SK-N-SH (cell line): ENCODE data around the gene ATP4A. TPM values are rescaled to one million over a fixed set of nuclear protein-coding genes. Genes with fewer than 3 reads are reported as not detected.

Experiments
- CTCF ChIA-PET: fragments of 300-600, 350-600 bp; formaldehyde crosslinking; extraction: SDS; loops from one replicate; lab custom pipeline; 2021; lab: Yijun Ruan, JAX
- POLR2A ChIA-PET: fragments of 350-600 bp; sonication (Branson Sonifier 250); formaldehyde crosslinking; extraction: SDS; loops from one replicate; lab custom pipeline; 2020; ENCODE audit warnings: antibody characterized with exemption, inconsistent platforms; lab: Yijun Ruan, JAX
- DNase-seq: peaks from one replicate; pipeline ENCODE4 v3.0.0; 2012
- H2AFZ ChIP-seq: fragments of 200-600 bp; sonication (generic); 2 replicates; pipeline ENCODE4 v1.8.1; 2016; ENCODE audit warnings: antibody characterized with exemption, mild to moderate bottlenecking, low read depth
- H3F3A ChIP-seq: fragments of 200-600 bp; sonication (generic); replicated peaks from 2 replicates; pipeline ENCODE3; 2016; ENCODE audit warnings: antibody characterized with exemption, mild to moderate bottlenecking; ENCODE audit not compliant: insufficient read depth
- H3K27ac ChIP-seq, 2 experiments: fragments of 200-500 bp in 1 of 2; fragments of 200-600 bp in 1 of 2; sonication (Bioruptor generic) in 1 of 2; sonication (generic), shearing (Covaris generic) in 1 of 2; 2 replicates each; pipeline versions ENCODE4 v1.5.1 to v1.6.1; 2014 to 2016; ENCODE audit warnings: low read depth in 2 of 2, inconsistent platforms in 1 of 2, low read length in 1 of 2, mild to moderate bottlenecking in 1 of 2, mixed read lengths in 1 of 2
- H3K27me3 ChIP-seq: fragments of 200-600 bp; sonication (generic), shearing (Covaris generic); 2 replicates; pipeline ENCODE4 v1.6.1; 2016; ENCODE audit warnings: mixed run types; ENCODE audit not compliant: insufficient read depth
- H3K36me3 ChIP-seq, 2 experiments: fragments of 200-500 bp in 1 of 2; fragments of 200-600 bp in 1 of 2; sonication (Bioruptor generic) in 1 of 2; sonication (generic) in 1 of 2; replicated peaks in 1 of 2; 2 replicates each; pipeline versions ENCODE3 to v1.5.1; 2014 to 2016; ENCODE audit warnings: low read length in 1 of 2, mild to moderate bottlenecking in 1 of 2; ENCODE audit not compliant: insufficient read depth in 2 of 2, control insufficient read depth in 1 of 2
- H3K4me1 ChIP-seq, 2 experiments: fragments of 200-500 bp in 1 of 2; fragments of 200-600 bp in 1 of 2; sonication (Bioruptor generic) in 1 of 2; sonication (generic), shearing (Covaris generic) in 1 of 2; 2 replicates each; pipeline versions ENCODE4 v1.5.1 to v1.6.1; 2014 to 2016; ENCODE audit warnings: low read depth in 1 of 2, low read length in 1 of 2, mixed run types in 1 of 2; ENCODE audit not compliant: insufficient read depth in 2 of 2, control insufficient read depth in 1 of 2
- H3K4me2 ChIP-seq: fragments of 200-600 bp; sonication (generic), shearing (Covaris generic); 2 replicates; pipeline ENCODE4 v1.6.1; 2017; ENCODE audit warnings: mixed run types
- H3K4me3 ChIP-seq, 2 experiments: fragments of 200-500 bp in 1 of 2; fragments of 200-600 bp in 1 of 2; sonication (Bioruptor generic) in 1 of 2; sonication (generic), shearing (Covaris generic) in 1 of 2; 2 replicates each; pipeline versions ENCODE4 v1.5.1 to v1.8.1; 2014 to 2016; ENCODE audit warnings: low read depth in 2 of 2, inconsistent platforms in 1 of 2, low read length in 1 of 2, mild to moderate bottlenecking in 1 of 2, mixed read lengths in 1 of 2, moderate library complexity in 1 of 2
- H3K79me2 ChIP-seq: fragments of 200-600 bp; sonication (generic); 2 replicates; pipeline ENCODE4 v1.8.1; 2017; ENCODE audit warnings: mild to moderate bottlenecking; ENCODE audit not compliant: insufficient read depth
- H3K9ac ChIP-seq: fragments of 200-600 bp; sonication (generic); 2 replicates; pipeline ENCODE4 v1.6.1; 2017; ENCODE audit warnings: mixed run types
- H3K9me2 ChIP-seq: fragments of 200-600 bp; sonication (generic); 2 replicates; pipeline ENCODE4 v1.6.1; 2017; ENCODE audit warnings: mixed run types
- H3K9me3 ChIP-seq: fragments of 200-600 bp; sonication (generic); 2 replicates; pipeline ENCODE4 v1.6.1; 2017; ENCODE audit warnings: mixed run types, mild to moderate bottlenecking, moderate library complexity
- H4K20me1 ChIP-seq: fragments of 200-600 bp; sonication (generic); 2 replicates; pipeline ENCODE4 v1.6.1; 2017; ENCODE audit warnings: mild to moderate bottlenecking, mixed run types; ENCODE audit not compliant: insufficient read depth
- ELF1 ChIP-seq: IDR thresholded peaks from 2 replicates; pipeline ENCODE4 v1.4.0; 2012
- EP300 ChIP-seq, 2 experiments: IDR thresholded peaks; 2 replicates each; pipeline versions ENCODE4 v1.4.0 to v1.6.1; 2012; ENCODE audit warnings: borderline replicate concordance in 1 of 2, low read depth in 1 of 2, low read length in 1 of 2
- EZH2phosphoT487 ChIP-seq: fragments of 200-600 bp; sonication (generic); IDR thresholded peaks from 2 replicates; pipeline ENCODE4 v1.6.1; 2017; ENCODE audit warnings: low read depth, mixed run types, mild to moderate bottlenecking, antibody characterized with exemption, moderate library complexity, borderline replicate concordance
- FOXJ3 ChIP-seq: sonication (generic); formaldehyde crosslinking; IDR thresholded peaks from 2 replicates; pipeline ENCODE4 v1.5.1; 2020; ENCODE audit warnings: mild to moderate bottlenecking, missing genetic modification reagents
- FOXM1 ChIP-seq: IDR thresholded peaks from 2 replicates; pipeline ENCODE4 v1.4.0; 2012; ENCODE audit warnings: low read depth, mild to moderate bottlenecking
- GATA2 ChIP-seq: sonication (generic); formaldehyde crosslinking; IDR thresholded peaks from 2 replicates; pipeline ENCODE4 v1.5.0; 2020; ENCODE audit warnings: mild to moderate bottlenecking, missing genetic modification reagents
- RXRA ChIP-seq: IDR thresholded peaks from 2 replicates; pipeline ENCODE4 v1.4.0; 2012; ENCODE audit warnings: low read depth, mild to moderate bottlenecking, borderline replicate concordance
- YY1 ChIP-seq: IDR thresholded peaks from 2 replicates; pipeline ENCODE4 v1.4.0; 2012; ENCODE audit warnings: low read depth, mild to moderate bottlenecking
- WGBS: methylation state at CpG from one replicate; pipeline ENCODE4 v1.1.6; 2017; ENCODE audit warnings: low lambda C conversion rate; 5-methylcytosine and 5-hydroxymethylcytosine counted together
- polyA plus RNA-seq, 3 experiments: library from polyadenylated mRNA; depleted of rRNA; stranded (reverse); fragments of >200 nt; gene quantifications; 2 replicates each; pipeline ENCODE4 v1.2.3, GENCODE V29; 2012
- TF ChIP-seq, protein P1 (sequence below): IDR thresholded peaks from 2 replicates; pipeline ENCODE4; 2012
- TF ChIP-seq, protein P2 (sequence below): fragments of 200-600 bp; sonication (generic); IDR thresholded peaks from 2 replicates; pipeline ENCODE4 v1.6.1; 2017; ENCODE audit warnings: antibody characterized with exemption, mild to moderate bottlenecking, moderate library complexity
- TF ChIP-seq, protein P3 (sequence below): IDR thresholded peaks from 2 replicates; pipeline ENCODE4 v1.4.0; 2012; ENCODE audit warnings: low read depth

The ATP4A gene
- polyA plus RNA-seq, 1 of the 3 experiments (the other 2 are of a cell fraction), result not detected

DNA sequence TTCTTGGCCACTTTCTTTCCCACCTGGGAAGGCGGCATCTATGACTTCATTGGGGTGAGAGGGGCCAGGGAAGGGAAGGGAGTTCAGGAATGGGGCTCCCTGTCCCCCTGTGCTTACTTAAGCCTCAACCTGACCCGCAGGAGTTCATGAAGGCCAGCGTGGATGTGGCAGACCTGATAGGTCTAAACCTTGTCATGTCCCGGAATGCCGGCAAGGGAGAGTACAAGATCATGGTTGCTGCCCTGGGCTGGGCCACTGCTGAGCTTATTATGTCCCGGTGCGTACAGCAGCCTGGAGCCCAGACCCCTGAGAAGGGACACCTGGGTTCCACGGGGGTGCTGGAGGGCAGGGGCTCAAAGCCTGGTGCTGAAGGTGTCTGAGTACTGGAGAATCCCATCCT lies 16.9 kb downstream of the ATP4A start (continued):
- TF ChIP-seq, protein P1, sequence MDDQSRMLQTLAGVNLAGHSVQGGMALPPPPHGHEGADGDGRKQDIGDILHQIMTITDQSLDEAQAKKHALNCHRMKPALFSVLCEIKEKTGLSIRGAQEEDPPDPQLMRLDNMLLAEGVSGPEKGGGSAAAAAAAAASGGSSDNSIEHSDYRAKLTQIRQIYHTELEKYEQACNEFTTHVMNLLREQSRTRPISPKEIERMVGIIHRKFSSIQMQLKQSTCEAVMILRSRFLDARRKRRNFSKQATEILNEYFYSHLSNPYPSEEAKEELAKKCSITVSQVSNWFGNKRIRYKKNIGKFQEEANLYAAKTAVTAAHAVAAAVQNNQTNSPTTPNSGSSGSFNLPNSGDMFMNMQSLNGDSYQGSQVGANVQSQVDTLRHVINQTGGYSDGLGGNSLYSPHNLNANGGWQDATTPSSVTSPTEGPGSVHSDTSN, result no peak
- TF ChIP-seq GATA2 (no peak), YY1 (no peak), RXRA (no peak)

DNA sequence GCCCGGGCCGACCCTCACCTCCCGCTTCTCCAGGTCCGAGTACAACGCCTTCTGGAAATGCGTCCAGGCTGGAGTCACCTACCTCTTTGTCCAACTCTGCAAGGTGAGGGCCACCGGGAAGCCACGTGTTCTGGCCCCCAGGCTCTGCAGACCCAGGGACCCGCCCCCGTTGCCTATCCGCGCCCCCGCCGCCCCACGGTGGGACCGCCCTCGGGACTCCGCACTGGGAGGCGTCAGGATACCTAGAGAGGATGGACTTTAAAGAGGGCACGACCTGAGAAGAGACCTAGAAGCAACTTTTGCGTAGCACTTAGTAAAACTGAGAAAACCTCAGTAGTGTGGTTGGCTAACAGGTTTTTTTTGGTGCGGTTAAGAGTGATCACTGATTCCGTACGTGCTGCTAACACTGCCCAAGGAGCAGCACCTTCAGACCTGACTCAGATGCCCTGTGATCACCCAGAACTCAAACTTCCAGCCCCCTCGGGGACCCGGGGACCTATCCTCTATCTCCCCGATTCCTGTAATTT lies 17.5 kb downstream of the ATP4A start:
- Histone ChIP-seq H3K36me3 (peaks cover 0 to 19% of the 10 kb centered on the region in 2 experiments), H3K4me2 (peak overlapping the region; percentile 91), H3K27ac (peak overlapping the region; percentile 52 to 77; a peak in 2 of 4 replicates), H3K9ac (peak overlapping the region; percentile 85), H4K20me1 (peaks cover 5% of the 10 kb centered on the region; the same call in 1 of the 2 replicates), H3F3A (no peaks in the 10 kb centered on the region), H3K9me2 (no peaks in the 10 kb centered on the region), H3K4me1 (peaks cover 5 to 19% of the 10 kb centered on the region in 2 experiments; a peak in 2 of 4 replicates), H3K9me3 (no peaks in the 10 kb centered on the region), H3K4me3 (peak overlapping the region; percentile 79 to 96), H3K79me2 (peaks cover 30% of the 10 kb centered on the region), H3K27me3 (no peaks in the 10 kb centered on the region), H2AFZ (peak overlapping the region; percentile 87)
- TF ChIP-seq FOXM1 (no peak), ELF1 (no peak), EP300 (IDR thresholded peaks at IDR 0.05; ENCODE audit: borderline replicate concordance in 1 of 2, low read depth in 1 of 2, low read length in 1 of 2) (no peak), FOXJ3 (CRISPR knock-in tag) (no peak), EZH2phosphoT487 (no peak)
- TF ChIP-seq, protein P2, sequence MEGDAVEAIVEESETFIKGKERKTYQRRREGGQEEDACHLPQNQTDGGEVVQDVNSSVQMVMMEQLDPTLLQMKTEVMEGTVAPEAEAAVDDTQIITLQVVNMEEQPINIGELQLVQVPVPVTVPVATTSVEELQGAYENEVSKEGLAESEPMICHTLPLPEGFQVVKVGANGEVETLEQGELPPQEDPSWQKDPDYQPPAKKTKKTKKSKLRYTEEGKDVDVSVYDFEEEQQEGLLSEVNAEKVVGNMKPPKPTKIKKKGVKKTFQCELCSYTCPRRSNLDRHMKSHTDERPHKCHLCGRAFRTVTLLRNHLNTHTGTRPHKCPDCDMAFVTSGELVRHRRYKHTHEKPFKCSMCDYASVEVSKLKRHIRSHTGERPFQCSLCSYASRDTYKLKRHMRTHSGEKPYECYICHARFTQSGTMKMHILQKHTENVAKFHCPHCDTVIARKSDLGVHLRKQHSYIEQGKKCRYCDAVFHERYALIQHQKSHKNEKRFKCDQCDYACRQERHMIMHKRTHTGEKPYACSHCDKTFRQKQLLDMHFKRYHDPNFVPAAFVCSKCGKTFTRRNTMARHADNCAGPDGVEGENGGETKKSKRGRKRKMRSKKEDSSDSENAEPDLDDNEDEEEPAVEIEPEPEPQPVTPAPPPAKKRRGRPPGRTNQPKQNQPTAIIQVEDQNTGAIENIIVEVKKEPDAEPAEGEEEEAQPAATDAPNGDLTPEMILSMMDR, result no peak
- TF ChIP-seq, protein P3, sequence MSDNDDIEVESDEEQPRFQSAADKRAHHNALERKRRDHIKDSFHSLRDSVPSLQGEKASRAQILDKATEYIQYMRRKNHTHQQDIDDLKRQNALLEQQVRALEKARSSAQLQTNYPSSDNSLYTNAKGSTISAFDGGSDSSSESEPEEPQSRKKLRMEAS, result peak; percentile 28
- 10% methylated on average over 10 of the region's 27 CpGs for WGBS
- peak; percentile 79 for DNase-seq
- ChIA-PET POLR2A (no interaction called here), CTCF (interaction anchor here (1.1 to 4.1 kb wide), 2 partner anchors 10 to 12 kb away, joined by 4 to 20 read pairs; no protein-coding TSS in a partner anchor)
